PC-9 (cell line): ENCODE data around the gene C1orf56. TPM values are rescaled to one million over a fixed set of nuclear protein-coding genes. Genes with fewer than 3 reads are reported as not detected.

ENCODE experiments used
- BruUV-seq: library from RNA; stranded (reverse); fragments of 400-500 nt; replicated peaks from 2 replicates; lab custom pipeline; 2021; lab: Mats Ljungman, UMichigan
- CTCF ChIA-PET: fragments of 300-600 bp; sonication (Branson Sonifier 250); formaldehyde crosslinking; loops from one replicate; lab custom pipeline; 2022; ENCODE audit warnings: antibody characterized with exemption; lab: Charles Lee
- POLR2A ChIA-PET: fragments of 300-600 bp; sonication (Branson Sonifier 250); formaldehyde crosslinking; loops from one replicate; lab custom pipeline; 2022; ENCODE audit warnings: antibody characterized with exemption; ENCODE audit not compliant: unreplicated experiment; lab: Charles Lee
- DNase-seq, 2 experiments: peaks; one replicate each; pipeline versions ENCODE4 v3.0.0 to v3.0.0-alpha.2; 2015 to 2022; ENCODE audit warnings: mixed read lengths in 1 of 2
- H2AFZ ChIP-seq: fragments of 200-600 bp; sonication (generic); 2 replicates; pipeline ENCODE4 v1.8.1; 2017; ENCODE audit warnings: antibody characterized with exemption
- H3F3A ChIP-seq: fragments of 200-600 bp; sonication (generic); 2 replicates; pipeline ENCODE4 v1.8.1; 2017; ENCODE audit warnings: antibody characterized with exemption, mild to moderate bottlenecking, low read depth; ENCODE audit not compliant: insufficient read depth
- H3K27ac ChIP-seq: fragments of 200-600 bp; sonication (generic); 2 replicates; pipeline ENCODE4 v1.6.1; 2016; ENCODE audit warnings: mixed run types
- H3K27me3 ChIP-seq: fragments of 200-600 bp; sonication (generic); 2 replicates; pipeline ENCODE4 v1.6.1; 2016; ENCODE audit warnings: low read depth, mixed run types; ENCODE audit not compliant: insufficient read depth
- H3K36me3 ChIP-seq: fragments of 200-600 bp; sonication (generic); 2 replicates; pipeline ENCODE4 v1.6.1; 2016; ENCODE audit warnings: low read depth, mixed run types
- H3K4me1 ChIP-seq: fragments of 200-600 bp; sonication (generic); replicated peaks from 2 replicates; pipeline ENCODE4 v1.6.1; 2016; ENCODE audit warnings: mixed run types; ENCODE audit not compliant: insufficient read depth
- H3K4me2 ChIP-seq: fragments of 200-600 bp; sonication (generic); 2 replicates; pipeline ENCODE4 v1.6.1; 2017; ENCODE audit warnings: mixed run types
- H3K4me3 ChIP-seq: fragments of 200-600 bp; sonication (generic); 2 replicates; pipeline ENCODE4 v1.6.1; 2016; ENCODE audit warnings: mixed run types
- H3K79me2 ChIP-seq: fragments of 200-600 bp; sonication (generic); 2 replicates; pipeline ENCODE4 v1.6.1; 2017; ENCODE audit warnings: low read depth, mixed run types
- H3K9me2 ChIP-seq: fragments of 200-600 bp; sonication (generic); 2 replicates; pipeline ENCODE4 v1.8.1; 2017; ENCODE audit warnings: mild to moderate bottlenecking; ENCODE audit not compliant: insufficient read depth
- H3K9me3 ChIP-seq: fragments of 200-600 bp; sonication (generic); 2 replicates; pipeline ENCODE4 v1.8.1; 2016; ENCODE audit warnings: low read depth; ENCODE audit not compliant: insufficient read depth
- H4K20me1 ChIP-seq: fragments of 200-600 bp; sonication (generic); 2 replicates; pipeline ENCODE4 v1.8.1; 2017; ENCODE audit not compliant: insufficient read depth
- CTCF ChIP-seq: fragments of 200-600 bp; sonication (generic); conservative IDR thresholded peaks from 2 replicates; pipeline ENCODE4 v1.6.1; 2017; ENCODE audit warnings: mixed run types, antibody characterized with exemption, mild to moderate bottlenecking, moderate library complexity
- EZH2 ChIP-seq: fragments of 200-600 bp; sonication (generic); IDR thresholded peaks from 2 replicates; pipeline ENCODE4 v1.8.0; 2017; ENCODE audit warnings: antibody characterized with exemption, low read depth
- intact Hi-C: fragments of 100-400 bp; cut with micrococcal nuclease; formaldehyde crosslinking; loops from one replicate; pipeline ENCODE4 v1.10.0; 2022; ENCODE audit not compliant: unreplicated experiment
- total RNA-seq: library from RNA; stranded (reverse); gene quantifications from 2 replicates; pipeline ENCODE4 v1.2.3, GENCODE V29; 2021

Gene C1orf56
- total RNA-seq, 1 experiment from 2014 or later = 1.8 TPM

DNA sequence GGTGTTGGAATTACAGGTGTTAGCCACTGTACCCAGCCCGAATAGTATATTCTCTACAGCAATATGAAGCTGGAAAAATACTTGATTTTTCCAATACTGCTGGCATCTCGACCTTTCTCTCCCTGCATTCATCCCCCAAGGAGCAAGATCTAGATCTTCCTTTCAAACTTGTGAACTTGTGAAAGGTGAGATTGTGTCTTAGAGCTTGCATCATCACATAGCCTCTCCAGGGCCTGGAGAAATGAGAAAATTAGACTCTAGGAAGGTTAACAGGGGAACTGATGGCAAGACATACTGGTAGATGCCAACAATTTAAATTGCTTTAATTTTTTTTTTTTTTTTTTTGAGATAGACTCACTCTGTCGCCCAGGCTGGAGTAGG lies 37.2 kb upstream of the C1orf56 start:
- CTCF ChIA-PET = no interaction called here

GRCh38 chr1:151011154-151011850 lies 36.2 kb upstream of the C1orf56 start:
- no peaks in the 10 kb centered on the region for H4K20me1 ChIP-seq
- peaks cover 15% of the 10 kb centered on the region for H3F3A ChIP-seq
- no peaks in the 10 kb centered on the region for H3K27me3 ChIP-seq
- H3K4me2 ChIP-seq = no peak overlapping the region
- H3K79me2 ChIP-seq = peaks cover 24% of the 10 kb centered on the region
- ChIA-PET CTCF (interaction anchor here (0.5 kb wide), 1 partner anchor 90 kb away, joined by 6 read pairs; no protein-coding TSS in a partner anchor), POLR2A (no interaction called here)
- no peaks in the 10 kb centered on the region for H3K9me3 ChIP-seq
- TF ChIP-seq CTCF = no peak
- no peak for TF ChIP-seq EZH2
- no peak overlapping the region for H3K4me3 ChIP-seq
- no peak overlapping the region for H3K27ac ChIP-seq
- H3K36me3 ChIP-seq = no peaks in the 10 kb centered on the region
- no peaks in the 10 kb centered on the region for H3K9me2 ChIP-seq
- peaks cover 24% of the 10 kb centered on the region for H3K4me1 ChIP-seq
- BruUV-seq = no TSS peak
- DNase-seq = no peak
- intact Hi-C loops = no loop called here
- no peak overlapping the region for H2AFZ ChIP-seq

More for the DNA sequence above, 37.2 kb upstream of the C1orf56 start:
- Histone ChIP-seq H3K4me2 (0 out of 2 replicates have a peak overlapping the region, but pooled peaks have one; percentile 97), H3K36me3 (no peaks in the 10 kb centered on the region), H3K4me1 (peaks cover 34% of the 10 kb centered on the region), H3K9me3 (no peaks in the 10 kb centered on the region), H3K27ac (no peak overlapping the region), H3K9me2 (no peaks in the 10 kb centered on the region), H3K27me3 (no peaks in the 10 kb centered on the region), H3K4me3 (no peak overlapping the region), H2AFZ (no peak overlapping the region), H3F3A (peaks cover 24% of the 10 kb centered on the region), H4K20me1 (no peaks in the 10 kb centered on the region), H3K79me2 (peaks cover 24% of the 10 kb centered on the region)
- TF ChIP-seq EZH2 (no peak), CTCF (no peak)
- BruUV-seq = no TSS peak
- POLR2A ChIA-PET = no interaction called here
- no peak for DNase-seq
- intact Hi-C loops = no loop called here

GRCh38 chr1:151012684-151013471 lies 34.7 kb upstream of the C1orf56 start:
- POLR2A ChIA-PET = no interaction called here
- H3K27me3 ChIP-seq = no peaks in the 10 kb centered on the region
- no peak for TF ChIP-seq CTCF
- TF ChIP-seq EZH2 = no peak
- H3K79me2 ChIP-seq = peaks cover 24% of the 10 kb centered on the region
- H3K4me2 ChIP-seq = no peak overlapping the region
- CTCF ChIA-PET = no interaction called here
- no peaks in the 10 kb centered on the region for H3K9me3 ChIP-seq
- H4K20me1 ChIP-seq = no peaks in the 10 kb centered on the region
- no peak overlapping the region for H3K4me3 ChIP-seq
- H3K9me2 ChIP-seq = no peaks in the 10 kb centered on the region
- H2AFZ ChIP-seq = no peak overlapping the region
- DNase-seq = no peak
- H3K36me3 ChIP-seq = 0 out of 2 replicates have a peak, but pooled peaks cover 3% of the 10 kb centered on the region
- intact Hi-C loops = no loop called here
- H3K27ac ChIP-seq = no peak overlapping the region
- peaks cover 1% of the 10 kb centered on the region for H3F3A ChIP-seq
- peaks cover 8% of the 10 kb centered on the region for H3K4me1 ChIP-seq
- no TSS peak for BruUV-seq
